Hepatocyte (in vitro differentiated cells): ENCODE measurements around the gene KCNN2. TPM values are rescaled to one million over a fixed set of nuclear protein-coding genes. Genes with fewer than 3 reads are reported as not detected.

Experiments used
- DNase-seq: peaks from one replicate; pipeline ENCODE4 v3.0.0-alpha.2; 2016; ENCODE audit warnings: low spot score
- H2AFZ ChIP-seq: fragments of 200-600 bp; sonication (generic); 2 replicates; pipeline ENCODE4 v1.6.0; 2016; ENCODE audit warnings: antibody characterized with exemption, mild to moderate bottlenecking
- H3K27ac ChIP-seq: fragments of 200-600 bp; sonication (generic); 2 replicates; pipeline ENCODE4 v1.5.1; 2016; ENCODE audit warnings: mild to moderate bottlenecking
- H3K27me3 ChIP-seq: fragments of 200-600 bp; sonication (generic); 2 replicates; pipeline ENCODE4 v1.6.1; 2016
- H3K36me3 ChIP-seq: fragments of 200-600 bp; sonication (generic); replicated peaks from 2 replicates; pipeline ENCODE4 v1.5.1; 2016; ENCODE audit warnings: low read depth; ENCODE audit not compliant: insufficient read depth
- H3K4me1 ChIP-seq: fragments of 200-600 bp; sonication (generic); 2 replicates; pipeline ENCODE4 v1.5.1; 2016; ENCODE audit warnings: mild to moderate bottlenecking, moderate library complexity; ENCODE audit not compliant: insufficient read depth
- H3K4me2 ChIP-seq: fragments of 200-600 bp; sonication (generic); 2 replicates; pipeline ENCODE4 v1.6.0; 2016
- H3K4me3 ChIP-seq: fragments of 200-600 bp; sonication (generic); 2 replicates; pipeline ENCODE4 v1.5.1; 2016; ENCODE audit warnings: mild to moderate bottlenecking
- H3K79me2 ChIP-seq: fragments of 200-600 bp; sonication (generic); 2 replicates; pipeline ENCODE4 v1.6.0; 2017; ENCODE audit warnings: mild to moderate bottlenecking
- H3K9me2 ChIP-seq: fragments of 200-600 bp; sonication (generic); replicated peaks from 2 replicates; pipeline ENCODE4 v1.6.0; 2017; ENCODE audit warnings: mild to moderate bottlenecking; ENCODE audit not compliant: insufficient read depth
- H3K9me3 ChIP-seq: fragments of 200-600 bp; sonication (generic); 2 replicates; pipeline ENCODE4 v1.5.1; 2016; ENCODE audit warnings: low read depth, mild to moderate bottlenecking
- H4K20me1 ChIP-seq: fragments of 200-600 bp; sonication (generic); 2 replicates; pipeline ENCODE4 v1.6.0; 2016; ENCODE audit warnings: mild to moderate bottlenecking; ENCODE audit not compliant: insufficient read depth, poor library complexity, severe bottlenecking
- EZH2 ChIP-seq: fragments of 200-600 bp; sonication (generic); IDR thresholded peaks from 2 replicates; pipeline ENCODE4 v1.6.1; 2016; ENCODE audit warnings: antibody characterized with exemption, mild to moderate bottlenecking, borderline replicate concordance
- EZH2phosphoT487 ChIP-seq: fragments of 200-600 bp; sonication (generic); IDR thresholded peaks from one replicate; pipeline ENCODE4 v1.6.1; 2018; ENCODE audit warnings: antibody characterized with exemption, mild to moderate bottlenecking, low read depth, moderate library complexity; ENCODE audit not compliant: unreplicated experiment, severe bottlenecking
- WGBS: methylation state at CpG from one replicate; pipeline ENCODE4 v1.1.6; 2016; ENCODE audit warnings: low lambda C conversion rate; ENCODE audit errors: missing lambda C conversion rate; 5-methylcytosine and 5-hydroxymethylcytosine counted together
- polyA plus RNA-seq: library from polyadenylated mRNA; unstranded; fragments of >200 nt; fragmentation: Nextera tagmentation; extraction: Ambion mirVana; gene quantifications from 2 replicates; pipeline ENCODE4 v1.2.1, GENCODE V29; 2016
- total RNA-seq: library from RNA; depleted of rRNA; stranded (reverse); fragments of >200 nt; gene quantifications from 2 replicates; pipeline ENCODE4 v1.2.3, GENCODE V29; 2014
- TF ChIP-seq, protein P1 (sequence below): fragments of 200-600 bp; sonication (generic); IDR thresholded peaks from 2 replicates; pipeline ENCODE4 v1.5.1; 2016; ENCODE audit warnings: antibody characterized with exemption, mild to moderate bottlenecking; ENCODE audit not compliant: poor library complexity

The KCNN2 gene
- total and polyA plus RNA-seq, 2 experiments from 2014 or later, result 3.9 to 6.4 TPM

DNA sequence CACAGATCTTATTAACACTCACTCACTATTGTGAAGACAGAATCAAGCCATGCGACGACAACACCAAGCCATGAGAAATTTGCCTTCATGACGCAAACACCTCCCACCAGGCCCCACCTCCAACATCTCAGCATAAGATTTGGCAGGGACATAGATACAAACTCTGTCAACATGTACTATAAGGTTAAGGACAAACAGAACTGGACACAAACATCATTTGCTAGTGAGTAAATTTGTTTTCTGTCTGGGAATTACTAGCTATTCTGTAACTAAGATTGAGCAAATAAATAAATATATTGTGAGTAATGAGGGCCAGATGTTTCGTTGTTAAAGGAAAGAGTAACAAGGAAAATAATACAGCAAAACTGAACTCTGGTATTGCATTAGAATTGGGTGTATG, 15.7 kb upstream of the KCNN2 start:
- H2AFZ ChIP-seq, result no peak overlapping the region
- H3K4me3 ChIP-seq, result no peak overlapping the region
- no peaks in the 10 kb centered on the region for H3K79me2 ChIP-seq
- no peak for DNase-seq
- TF ChIP-seq EZH2 (no peak), EZH2phosphoT487 (no peak)
- TF ChIP-seq, protein P1, sequence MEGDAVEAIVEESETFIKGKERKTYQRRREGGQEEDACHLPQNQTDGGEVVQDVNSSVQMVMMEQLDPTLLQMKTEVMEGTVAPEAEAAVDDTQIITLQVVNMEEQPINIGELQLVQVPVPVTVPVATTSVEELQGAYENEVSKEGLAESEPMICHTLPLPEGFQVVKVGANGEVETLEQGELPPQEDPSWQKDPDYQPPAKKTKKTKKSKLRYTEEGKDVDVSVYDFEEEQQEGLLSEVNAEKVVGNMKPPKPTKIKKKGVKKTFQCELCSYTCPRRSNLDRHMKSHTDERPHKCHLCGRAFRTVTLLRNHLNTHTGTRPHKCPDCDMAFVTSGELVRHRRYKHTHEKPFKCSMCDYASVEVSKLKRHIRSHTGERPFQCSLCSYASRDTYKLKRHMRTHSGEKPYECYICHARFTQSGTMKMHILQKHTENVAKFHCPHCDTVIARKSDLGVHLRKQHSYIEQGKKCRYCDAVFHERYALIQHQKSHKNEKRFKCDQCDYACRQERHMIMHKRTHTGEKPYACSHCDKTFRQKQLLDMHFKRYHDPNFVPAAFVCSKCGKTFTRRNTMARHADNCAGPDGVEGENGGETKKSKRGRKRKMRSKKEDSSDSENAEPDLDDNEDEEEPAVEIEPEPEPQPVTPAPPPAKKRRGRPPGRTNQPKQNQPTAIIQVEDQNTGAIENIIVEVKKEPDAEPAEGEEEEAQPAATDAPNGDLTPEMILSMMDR, result no peak
- H3K27ac ChIP-seq, result no peak overlapping the region
- 91% methylated on average over 4 of the region's 4 CpGs for WGBS
- no peaks in the 10 kb centered on the region for H3K9me3 ChIP-seq
- H3K4me1 ChIP-seq, result no peaks in the 10 kb centered on the region
- H3K27me3 ChIP-seq, result no peaks in the 10 kb centered on the region
- no peaks in the 10 kb centered on the region for H3K36me3 ChIP-seq
- H4K20me1 ChIP-seq, result no peaks in the 10 kb centered on the region
- no peak overlapping the region for H3K4me2 ChIP-seq
- H3K9me2 ChIP-seq, result no peaks in the 10 kb centered on the region

GRCh38 chr5:114355086-114355830, 6.6 kb upstream of the KCNN2 start:
- WGBS, result 63% methylated on average over 5 of the region's 5 CpGs

GRCh38 chr5:114358329-114358728, 3.5 kb upstream of the KCNN2 start:
- Histone ChIP-seq H3K4me2 (no peak overlapping the region), H3K36me3 (no peaks in the 10 kb centered on the region), H3K9me2 (no peaks in the 10 kb centered on the region), H3K9me3 (no peaks in the 10 kb centered on the region), H3K4me3 (no peak overlapping the region), H3K27ac (no peak overlapping the region), H3K79me2 (no peaks in the 10 kb centered on the region), H3K4me1 (peaks cover 9% of the 10 kb centered on the region), H3K27me3 (peaks cover 36% of the 10 kb centered on the region), H2AFZ (no peak overlapping the region), H4K20me1 (no peaks in the 10 kb centered on the region)
- TF ChIP-seq, protein P1, result peak; percentile 33
- TF ChIP-seq EZH2phosphoT487, result no peak
- WGBS, result 78% methylated on average over 2 of the region's 2 CpGs
- no peak for DNase-seq

More at GRCh38 chr5:114355086-114355830, 6.6 kb upstream of the KCNN2 start:
- Histone ChIP-seq H3K4me3 (no peak overlapping the region), H3K4me1 (no peaks in the 10 kb centered on the region), H3K27me3 (peaks cover 18% of the 10 kb centered on the region), H3K27ac (no peak overlapping the region), H4K20me1 (no peaks in the 10 kb centered on the region), H3K79me2 (no peaks in the 10 kb centered on the region), H3K36me3 (no peaks in the 10 kb centered on the region), H3K4me2 (no peak overlapping the region), H3K9me2 (no peaks in the 10 kb centered on the region), H3K9me3 (no peaks in the 10 kb centered on the region), H2AFZ (no peak overlapping the region)
- TF ChIP-seq EZH2 (no peak), EZH2phosphoT487 (no peak)
- TF ChIP-seq, protein P1, result no peak
- DNase-seq, result no peak

- H3K36me3 ChIP-seq, result no peaks in the 10 kb centered on the region
- peaks cover 50% of the 10 kb centered on the region for H3K27me3 ChIP-seq
- no peak overlapping the region for H3K27ac ChIP-seq
- H4K20me1 ChIP-seq, result no peaks in the 10 kb centered on the region
- peaks cover 16% of the 10 kb centered on the region for H3K4me1 ChIP-seq
- no peak for DNase-seq
- no peaks in the 10 kb centered on the region for H3K9me3 ChIP-seq
- TF ChIP-seq EZH2phosphoT487 (no peak), EZH2 (no peak)
- TF ChIP-seq, protein P1, result no peak
- H3K79me2 ChIP-seq, result no peaks in the 10 kb centered on the region
- peak overlapping the region; percentile 79 for H2AFZ ChIP-seq
- 5% methylated on average over 5 of the region's 5 CpGs for WGBS
- H3K4me2 ChIP-seq, result peak overlapping the region; percentile 96
- no peaks in the 10 kb centered on the region for H3K9me2 ChIP-seq
- peak overlapping the region; percentile 80 for H3K4me3 ChIP-seq
Observed at GRCh38 chr5:114360357-114360756, 1.5 kb upstream of the KCNN2 start.
